Endodermal cell (in vitro differentiated cells): Measurements from ENCODE around the gene LGR6. TPM values are rescaled to one million over a fixed set of nuclear protein-coding genes. Genes with fewer than 3 reads are reported as not detected.

Experiments
- DNase-seq: peaks from one replicate; pipeline ENCODE4 v3.0.0-alpha.2; 2017
- H3K27ac ChIP-seq: 2 replicates; pipeline ENCODE4 v1.5.1; 2013; ENCODE audit warnings: mild to moderate bottlenecking, low read depth, low read length, moderate library complexity
- H3K27me3 ChIP-seq: 2 replicates; pipeline ENCODE4 v1.6.1; 2013; ENCODE audit warnings: mild to moderate bottlenecking, low read length, moderate library complexity; ENCODE audit not compliant: insufficient read depth, control insufficient read depth, poor library complexity, severe bottlenecking
- H3K36me3 ChIP-seq: 2 replicates; pipeline ENCODE4 v1.7.0; 2013; ENCODE audit warnings: mild to moderate bottlenecking, low read length, moderate library complexity; ENCODE audit not compliant: control insufficient read depth, insufficient read depth
- H3K4me1 ChIP-seq: one replicate; pipeline ENCODE4 v1.7.0; 2013; ENCODE audit warnings: low read length; ENCODE audit not compliant: control insufficient read depth, insufficient read depth
- H3K4me3 ChIP-seq: 2 replicates; pipeline ENCODE4 v1.5.1; 2013; ENCODE audit warnings: mild to moderate bottlenecking, low read length, moderate library complexity
- H3K9ac ChIP-seq: 2 replicates; pipeline ENCODE4 v1.6.1; 2013; ENCODE audit warnings: mild to moderate bottlenecking, low read length, moderate library complexity; ENCODE audit not compliant: poor library complexity, severe bottlenecking; ENCODE audit errors: extremely low read depth
- H3K9me3 ChIP-seq: 2 replicates; pipeline ENCODE4 v1.6.1; 2013; ENCODE audit warnings: mild to moderate bottlenecking, low read length, moderate library complexity; ENCODE audit not compliant: control insufficient read depth
- H3K27ac Mint-ChIP-seq: 2 replicates; pipeline ENCODE4 v1.8.0; 2020; ENCODE audit warnings: mixed read lengths
- H3K27me3 Mint-ChIP-seq: 2 replicates; pipeline ENCODE4 v1.8.0; 2021; ENCODE audit warnings: mild to moderate bottlenecking, mixed read lengths; ENCODE audit not compliant: insufficient read depth
- H3K36me3 Mint-ChIP-seq: 2 replicates; pipeline ENCODE4 v1.8.0; 2020; ENCODE audit warnings: low read depth, mixed read lengths
- H3K4me1 Mint-ChIP-seq: 2 replicates; pipeline ENCODE4 v1.8.0; 2020; ENCODE audit warnings: mixed read lengths
- H3K4me3 Mint-ChIP-seq: 2 replicates; pipeline ENCODE4 v1.8.0; 2020; ENCODE audit warnings: mild to moderate bottlenecking, moderate library complexity, mixed read lengths
- H3K9me3 Mint-ChIP-seq: 2 replicates; pipeline ENCODE4 v1.8.0; 2020; ENCODE audit warnings: mild to moderate bottlenecking, mixed read lengths
- CTCF ChIP-seq: fragments of 200-600 bp; sonication (generic); conservative IDR thresholded peaks from 2 replicates; pipeline ENCODE4 v1.5.0; 2021; ENCODE audit warnings: antibody characterized with exemption, mild to moderate bottlenecking
- WGBS, 2 experiments: methylation state at CpG; one replicate each; pipeline versions ENCODE4 v1.1.5 to v1.1.7; 2013; ENCODE audit warnings: missing lambda C conversion rate in 2 of 2, mixed read lengths in 1 of 2; ENCODE audit not compliant: insufficient coverage in 1 of 2, insufficient read length in 1 of 2; 5-methylcytosine and 5-hydroxymethylcytosine counted together
- total RNA-seq, 2 donors: library from RNA; stranded (reverse); fragmentation: NEBNext Ultra II Directional in 1 of 2; extraction: Animal tissue kit (Norgen Biotek cat#: 25700) in 1 of 2; gene quantifications; 2 replicates in 1 of 2; 3 replicates in 1 of 2; pipeline ENCODE4 v1.2.1, GENCODE V29; 2021

LGR6 gene
- total RNA-seq, 2 donors from 2014 or later = 0.73 to 1.5 TPM

- Mint-ChIP-seq H3K27ac (no peak overlapping the region), H3K4me1 (peaks cover 2% of the 10 kb centered on the region), H3K36me3 (no peaks in the 10 kb centered on the region), H3K4me3 (no peak overlapping the region), H3K27me3 (peaks cover 39% of the 10 kb centered on the region), H3K9me3 (no peaks in the 10 kb centered on the region)
- 80 to 88% methylated on average over 1 of the region's 1 CpG for WGBS, 2 experiments
- H3K36me3 ChIP-seq = no peaks in the 10 kb centered on the region
- peaks cover 42% of the 10 kb centered on the region for H3K27me3 ChIP-seq
- H3K27ac ChIP-seq = no peak overlapping the region
- H3K9ac ChIP-seq = no peak overlapping the region
- TF ChIP-seq CTCF = no peak
- H3K9me3 ChIP-seq = no peaks in the 10 kb centered on the region
- no peak overlapping the region for H3K4me3 ChIP-seq
- DNase-seq = no peak
- H3K4me1 ChIP-seq = peaks cover 1% of the 10 kb centered on the region
Observed at GRCh38 chr1:202198366-202198724, 4.7 kb downstream of the LGR6 start.

GRCh38 chr1:202199040-202199889 is 5.7 kb downstream of the LGR6 start:
- H3K9ac ChIP-seq = no peak overlapping the region
- H3K27ac ChIP-seq = no peak overlapping the region
- no peak overlapping the region for H3K4me3 ChIP-seq
- H3K27me3 ChIP-seq = peaks cover 33% of the 10 kb centered on the region
- no peak for TF ChIP-seq CTCF
- no peak overlapping the region for H3K27ac Mint-ChIP-seq
- H3K36me3 ChIP-seq = no peaks in the 10 kb centered on the region
- H3K36me3 Mint-ChIP-seq = no peaks in the 10 kb centered on the region
- no peaks in the 10 kb centered on the region for H3K4me1 Mint-ChIP-seq
- no peaks in the 10 kb centered on the region for H3K4me1 ChIP-seq
- H3K9me3 Mint-ChIP-seq = no peaks in the 10 kb centered on the region
- peaks cover 32% of the 10 kb centered on the region for H3K27me3 Mint-ChIP-seq
- H3K9me3 ChIP-seq = no peaks in the 10 kb centered on the region
- no peak for DNase-seq
- H3K4me3 Mint-ChIP-seq = no peak overlapping the region
- WGBS, 2 experiments = 87 to 91% methylated on average over 4 to 15 of the region's 16 CpGs

GRCh38 chr1:202200112-202200548 is 6.5 kb downstream of the LGR6 start:
- Mint-ChIP-seq H3K4me1 (no peaks in the 10 kb centered on the region), H3K36me3 (no peaks in the 10 kb centered on the region), H3K9me3 (no peaks in the 10 kb centered on the region), H3K4me3 (no peak overlapping the region), H3K27me3 (peaks cover 23% of the 10 kb centered on the region), H3K27ac (no peak overlapping the region)
- Histone ChIP-seq H3K27me3 (peaks cover 24% of the 10 kb centered on the region), H3K36me3 (no peaks in the 10 kb centered on the region), H3K9ac (no peak overlapping the region), H3K4me1 (no peaks in the 10 kb centered on the region), H3K9me3 (no peaks in the 10 kb centered on the region), H3K4me3 (no peak overlapping the region), H3K27ac (no peak overlapping the region)
- 60 to 82% methylated on average over 1 to 4 of the region's 4 CpGs for WGBS, 2 experiments
- DNase-seq = peak; percentile 67
- peak; percentile 24 for TF ChIP-seq CTCF
